Right lobe of liver (tissue), 4 donors: Measurements from ENCODE around the gene MAP3K12.

Source experiments
- POLR2A ChIP-seq: fragments of 450-650 bp; IDR thresholded peaks from one replicate; pipeline ENCODE4 v1.6.1; 2017; ENCODE audit warnings: antibody characterized with exemption, mild to moderate bottlenecking
- TF ChIP-seq, protein P1 (sequence below), 4 donors: fragments of 200-600 bp in 3 of 4; fragments of 450-650 bp in 1 of 4; IDR thresholded peaks; one replicate each; pipeline versions ENCODE4 v1.5.1 to v1.8.0; 2016 to 2022; ENCODE audit warnings: antibody characterized with exemption in 4 of 4, mild to moderate bottlenecking in 2 of 4
- donor health status: DM: no; HTN: no; CAD: no.
- donor health status: DM: no; HTN: no; CAD: no.
- donor health status: DM: no; HTN: yes; CAD: no.

DNA sequence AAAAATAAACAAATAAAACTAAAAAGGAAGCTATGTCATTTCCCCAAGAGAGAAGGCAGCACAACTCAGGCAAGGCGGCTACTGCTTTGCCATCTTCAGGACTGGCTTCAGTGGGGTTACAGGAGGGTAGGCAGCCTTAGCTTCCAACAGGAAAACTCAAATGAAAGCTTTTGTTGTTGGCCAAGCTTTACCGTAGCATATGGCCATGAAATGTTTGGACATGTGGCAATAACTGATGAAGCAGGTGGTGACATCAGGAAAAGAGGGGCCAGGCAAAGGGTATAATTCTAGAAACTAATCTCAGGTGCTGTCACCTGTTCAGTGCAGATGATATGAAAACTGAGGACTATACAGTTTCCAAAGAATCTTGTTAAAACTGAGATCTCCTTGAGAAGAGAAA is 30.8 kb upstream of the MAP3K12 start:
- TF ChIP-seq POLR2A: no peak
- TF ChIP-seq, protein P1, sequence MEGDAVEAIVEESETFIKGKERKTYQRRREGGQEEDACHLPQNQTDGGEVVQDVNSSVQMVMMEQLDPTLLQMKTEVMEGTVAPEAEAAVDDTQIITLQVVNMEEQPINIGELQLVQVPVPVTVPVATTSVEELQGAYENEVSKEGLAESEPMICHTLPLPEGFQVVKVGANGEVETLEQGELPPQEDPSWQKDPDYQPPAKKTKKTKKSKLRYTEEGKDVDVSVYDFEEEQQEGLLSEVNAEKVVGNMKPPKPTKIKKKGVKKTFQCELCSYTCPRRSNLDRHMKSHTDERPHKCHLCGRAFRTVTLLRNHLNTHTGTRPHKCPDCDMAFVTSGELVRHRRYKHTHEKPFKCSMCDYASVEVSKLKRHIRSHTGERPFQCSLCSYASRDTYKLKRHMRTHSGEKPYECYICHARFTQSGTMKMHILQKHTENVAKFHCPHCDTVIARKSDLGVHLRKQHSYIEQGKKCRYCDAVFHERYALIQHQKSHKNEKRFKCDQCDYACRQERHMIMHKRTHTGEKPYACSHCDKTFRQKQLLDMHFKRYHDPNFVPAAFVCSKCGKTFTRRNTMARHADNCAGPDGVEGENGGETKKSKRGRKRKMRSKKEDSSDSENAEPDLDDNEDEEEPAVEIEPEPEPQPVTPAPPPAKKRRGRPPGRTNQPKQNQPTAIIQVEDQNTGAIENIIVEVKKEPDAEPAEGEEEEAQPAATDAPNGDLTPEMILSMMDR (IDR thresholded peaks at IDR 0.05): no peak
